K562 (cell line): ENCODE results near the gene RUSC2.

Experiments used
- ETV5 ChIP-seq: sonication (generic); formaldehyde crosslinking; IDR thresholded peaks from 2 replicates; pipeline ENCODE4 v1.4.0; 2020; ENCODE audit warnings: low read depth, mild to moderate bottlenecking, missing genetic modification reagents
- HDAC2 ChIP-seq: fragments of 450-650 bp; IDR thresholded peaks from 2 replicates; pipeline ENCODE4 v1.6.1; 2016; ENCODE audit warnings: mild to moderate bottlenecking
- KLF16 ChIP-seq: IDR thresholded peaks from 2 replicates; pipeline ENCODE4 v1.6.1; 2016; ENCODE audit warnings: antibody characterized with exemption
- POLR2A ChIP-seq: fragments of 450-650 bp; conservative IDR thresholded peaks from 2 replicates; pipeline ENCODE4 v1.6.1; 2016
- RFX5 ChIP-seq: IDR thresholded peaks from 2 replicates; pipeline ENCODE4 v1.6.1; 2011; ENCODE audit warnings: low read depth, mild to moderate bottlenecking, improper control_type of control experiment, low read length
- ZEB2 ChIP-seq: fragments of 450-650 bp; IDR thresholded peaks from 2 replicates; pipeline ENCODE4 v1.6.1; 2016
- TF ChIP-seq, protein P1 (sequence below), 2 experiments: fragments of 450-650 bp; formaldehyde crosslinking in 1 of 2; IDR thresholded peaks; 2 replicates each; pipeline versions ENCODE4 v1.4.0 to v1.6.1; 2014 to 2020; ENCODE audit warnings: mild to moderate bottlenecking in 2 of 2, borderline replicate concordance in 1 of 2, low read depth in 1 of 2
- TF ChIP-seq, protein P2 (sequence below): fragments of 150-350 bp; conservative IDR thresholded peaks from 2 replicates; pipeline ENCODE4 v1.6.1; 2014; ENCODE audit warnings: low read length

DNA sequence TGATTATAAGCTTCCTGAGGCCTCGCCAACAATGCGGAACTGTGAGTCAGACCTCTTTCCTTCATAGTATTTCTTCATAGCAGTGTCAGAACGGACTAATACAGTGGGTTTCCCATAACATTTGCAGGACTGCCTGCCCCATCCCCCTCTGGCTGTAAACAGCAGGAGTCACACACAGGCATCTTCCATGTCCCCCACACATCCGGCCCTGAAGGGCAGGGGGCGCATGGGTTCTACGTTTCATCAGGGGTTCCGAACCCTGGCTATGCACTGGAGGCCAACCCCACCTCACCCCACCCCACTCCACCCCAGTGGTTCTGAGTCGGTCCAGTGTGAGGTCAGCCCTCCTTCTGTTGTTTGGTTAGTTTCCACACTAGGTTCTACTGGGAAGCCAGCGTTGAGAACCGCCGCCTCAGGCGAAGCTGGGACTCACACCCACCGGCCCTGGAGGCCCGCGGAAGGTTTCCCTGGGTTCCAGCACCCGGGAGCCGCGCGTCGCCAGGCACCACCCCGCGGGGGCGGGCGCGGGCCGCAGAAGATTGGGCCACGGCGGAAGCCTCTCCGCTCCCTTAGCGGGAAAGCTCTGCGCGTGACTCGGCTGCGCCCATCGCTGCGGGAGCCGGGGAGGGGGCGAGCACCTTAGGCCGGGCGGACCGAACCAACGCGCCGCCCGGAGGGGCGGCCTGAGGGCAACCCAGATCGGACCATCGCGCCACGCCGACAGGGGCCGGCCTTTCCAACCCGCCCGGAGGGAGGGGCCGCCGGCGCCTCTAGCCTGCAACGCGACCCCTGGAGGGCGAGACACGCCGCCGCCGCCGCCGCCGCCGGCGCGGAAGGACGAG, at the start of gene RUSC2:
- TF ChIP-seq, protein P1, sequence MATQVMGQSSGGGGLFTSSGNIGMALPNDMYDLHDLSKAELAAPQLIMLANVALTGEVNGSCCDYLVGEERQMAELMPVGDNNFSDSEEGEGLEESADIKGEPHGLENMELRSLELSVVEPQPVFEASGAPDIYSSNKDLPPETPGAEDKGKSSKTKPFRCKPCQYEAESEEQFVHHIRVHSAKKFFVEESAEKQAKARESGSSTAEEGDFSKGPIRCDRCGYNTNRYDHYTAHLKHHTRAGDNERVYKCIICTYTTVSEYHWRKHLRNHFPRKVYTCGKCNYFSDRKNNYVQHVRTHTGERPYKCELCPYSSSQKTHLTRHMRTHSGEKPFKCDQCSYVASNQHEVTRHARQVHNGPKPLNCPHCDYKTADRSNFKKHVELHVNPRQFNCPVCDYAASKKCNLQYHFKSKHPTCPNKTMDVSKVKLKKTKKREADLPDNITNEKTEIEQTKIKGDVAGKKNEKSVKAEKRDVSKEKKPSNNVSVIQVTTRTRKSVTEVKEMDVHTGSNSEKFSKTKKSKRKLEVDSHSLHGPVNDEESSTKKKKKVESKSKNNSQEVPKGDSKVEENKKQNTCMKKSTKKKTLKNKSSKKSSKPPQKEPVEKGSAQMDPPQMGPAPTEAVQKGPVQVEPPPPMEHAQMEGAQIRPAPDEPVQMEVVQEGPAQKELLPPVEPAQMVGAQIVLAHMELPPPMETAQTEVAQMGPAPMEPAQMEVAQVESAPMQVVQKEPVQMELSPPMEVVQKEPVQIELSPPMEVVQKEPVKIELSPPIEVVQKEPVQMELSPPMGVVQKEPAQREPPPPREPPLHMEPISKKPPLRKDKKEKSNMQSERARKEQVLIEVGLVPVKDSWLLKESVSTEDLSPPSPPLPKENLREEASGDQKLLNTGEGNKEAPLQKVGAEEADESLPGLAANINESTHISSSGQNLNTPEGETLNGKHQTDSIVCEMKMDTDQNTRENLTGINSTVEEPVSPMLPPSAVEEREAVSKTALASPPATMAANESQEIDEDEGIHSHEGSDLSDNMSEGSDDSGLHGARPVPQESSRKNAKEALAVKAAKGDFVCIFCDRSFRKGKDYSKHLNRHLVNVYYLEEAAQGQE (IDR thresholded peaks at IDR 0.05; ENCODE audit: borderline replicate concordance), result peak; percentile 58; the same call in 1 of the 2 replicates
- TF ChIP-seq, protein P1 (CRISPR knock-in tag; IDR thresholded peaks at IDR 0.05; ENCODE audit: low read depth), result no peak
- TF ChIP-seq, protein P2, sequence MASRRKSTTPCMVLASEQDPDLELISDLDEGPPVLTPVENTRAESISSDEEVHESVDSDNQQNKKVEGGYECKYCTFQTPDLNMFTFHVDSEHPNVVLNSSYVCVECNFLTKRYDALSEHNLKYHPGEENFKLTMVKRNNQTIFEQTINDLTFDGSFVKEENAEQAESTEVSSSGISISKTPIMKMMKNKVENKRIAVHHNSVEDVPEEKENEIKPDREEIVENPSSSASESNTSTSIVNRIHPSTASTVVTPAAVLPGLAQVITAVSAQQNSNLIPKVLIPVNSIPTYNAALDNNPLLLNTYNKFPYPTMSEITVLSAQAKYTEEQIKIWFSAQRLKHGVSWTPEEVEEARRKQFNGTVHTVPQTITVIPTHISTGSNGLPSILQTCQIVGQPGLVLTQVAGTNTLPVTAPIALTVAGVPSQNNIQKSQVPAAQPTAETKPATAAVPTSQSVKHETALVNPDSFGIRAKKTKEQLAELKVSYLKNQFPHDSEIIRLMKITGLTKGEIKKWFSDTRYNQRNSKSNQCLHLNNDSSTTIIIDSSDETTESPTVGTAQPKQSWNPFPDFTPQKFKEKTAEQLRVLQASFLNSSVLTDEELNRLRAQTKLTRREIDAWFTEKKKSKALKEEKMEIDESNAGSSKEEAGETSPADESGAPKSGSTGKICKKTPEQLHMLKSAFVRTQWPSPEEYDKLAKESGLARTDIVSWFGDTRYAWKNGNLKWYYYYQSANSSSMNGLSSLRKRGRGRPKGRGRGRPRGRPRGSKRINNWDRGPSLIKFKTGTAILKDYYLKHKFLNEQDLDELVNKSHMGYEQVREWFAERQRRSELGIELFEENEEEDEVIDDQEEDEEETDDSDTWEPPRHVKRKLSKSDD, result 0 out of 2 replicates have a peak, but pooled peaks have one; percentile 37
- TF ChIP-seq ZEB2 (no peak), ETV5 (CRISPR knock-in tag) (peak; percentile 61; the same call in 1 of the 2 replicates), KLF16 (peak; percentile 27; the same call in 1 of the 2 replicates), POLR2A (peak; percentile 66), HDAC2 (no peak), RFX5 (no peak)
